Mesenteric fat pad (tissue), 1 donor: ENCODE results near the gene TM9SF3. TPM values are rescaled to one million over a fixed set of nuclear protein-coding genes. Genes with fewer than 3 reads are reported as not detected.
A peak's percentile ranks its signal among the peaks of the same experiment; 100 is the strongest.

ENCODE experiments used
- DNase-seq: peaks from one replicate; pipeline ENCODE4 v3.0.0-alpha.2; 2020; ENCODE audit warnings: low spot score
- total RNA-seq: library from RNA; stranded (reverse); fragmentation: NEBNext Ultra II Directional; extraction: Animal tissue kit (Norgen Biotek cat#: 25700); gene quantifications from one replicate; pipeline ENCODE4 v1.2.1, GENCODE V29; 2021
- donor health status: DM: yes; HTN: yes; CAD: no.

Gene TM9SF3
- total RNA-seq, 1 donor from 2014 or later, result 139 TPM

GRCh38 chr10:96511044-96511945 lies 75.5 kb downstream of the TM9SF3 start:
- peak; percentile 67 for DNase-seq

GRCh38 chr10:96509017-96509641 lies 77.7 kb downstream of the TM9SF3 start:
- DNase-seq, result no peak

- DNase-seq, result no peak
Measured at GRCh38 chr10:96507044-96507443, 79.8 kb downstream of the TM9SF3 start.

- no peak for DNase-seq
Measured at GRCh38 chr10:96505150-96506136, 81.4 kb downstream of the TM9SF3 start.

DNA sequence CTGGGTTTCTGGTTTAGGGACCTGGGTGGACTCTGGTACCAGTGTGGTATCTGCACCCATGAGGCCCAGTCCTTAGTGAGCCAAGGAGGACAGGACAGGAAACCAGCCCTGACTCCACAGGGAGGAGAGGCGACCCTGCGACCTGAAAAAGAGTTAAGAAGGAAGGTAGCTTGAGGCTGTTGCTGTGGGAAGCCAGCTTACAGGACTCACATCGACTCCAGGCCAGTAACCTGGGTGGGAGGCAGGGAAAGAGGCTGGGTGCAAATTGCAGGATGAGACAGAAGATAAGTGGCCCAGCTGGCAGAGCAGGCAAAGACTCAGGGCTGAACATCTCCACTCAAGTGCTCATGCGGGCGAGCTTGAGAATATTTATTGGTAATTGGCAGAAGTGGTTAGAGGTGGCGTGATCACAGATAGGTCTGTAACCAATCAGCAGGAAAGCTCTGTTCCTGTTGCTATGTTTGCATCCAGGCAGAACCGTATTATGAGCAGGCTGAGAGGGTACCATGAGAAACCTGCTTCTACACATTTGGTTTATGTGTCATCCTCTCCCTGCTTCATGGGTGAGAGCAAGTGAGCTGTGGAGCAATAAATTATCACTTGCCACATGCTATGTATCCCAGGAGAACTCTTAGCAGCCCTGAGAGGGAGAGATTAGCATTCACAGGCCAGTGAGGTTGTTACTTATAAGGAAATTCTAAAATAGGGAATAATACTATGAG lies 84.1 kb downstream of the TM9SF3 start:
- no peak for DNase-seq

DNA sequence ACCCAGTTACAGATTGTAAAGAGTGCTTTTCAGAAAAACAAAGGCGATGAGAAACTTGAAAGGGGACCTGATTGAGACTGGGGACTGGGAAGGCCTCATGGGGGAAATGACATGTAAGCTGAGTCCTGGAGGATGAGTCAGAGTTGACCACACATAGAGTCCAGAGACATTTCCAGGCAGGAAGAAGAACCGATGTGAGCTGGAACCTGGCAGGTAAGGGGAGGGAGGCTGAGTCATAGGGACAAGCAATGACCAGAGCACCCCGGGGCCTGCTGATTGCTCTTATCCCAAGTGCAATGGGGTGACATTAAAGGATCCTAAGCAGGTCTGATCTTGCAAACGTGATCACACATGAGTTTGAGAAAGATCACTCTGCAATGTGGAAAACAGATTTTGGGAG lies 84.8 kb downstream of the TM9SF3 start:
- DNase-seq, result peak; percentile 72

DNA sequence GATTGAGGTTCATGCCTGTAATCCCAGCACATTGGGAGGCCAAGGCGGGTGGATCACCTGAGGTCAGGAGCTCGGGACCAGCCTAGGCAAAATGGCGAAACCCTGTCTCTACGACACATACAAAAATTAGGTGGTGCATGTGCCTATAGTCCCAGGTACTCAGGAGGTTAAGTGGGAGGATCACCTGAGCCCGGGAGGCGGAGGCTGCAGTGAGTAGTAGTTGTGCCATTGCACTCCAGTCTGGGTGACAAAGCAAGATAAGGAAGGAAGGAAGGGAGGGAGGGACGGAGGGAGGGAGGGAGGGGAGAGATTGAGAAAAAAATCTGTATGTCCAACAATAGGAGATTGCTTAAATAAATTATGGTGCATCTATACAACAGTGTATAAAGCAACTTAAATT lies 86.3 kb downstream of the TM9SF3 start:
- DNase-seq, result peak; percentile 68

DNA sequence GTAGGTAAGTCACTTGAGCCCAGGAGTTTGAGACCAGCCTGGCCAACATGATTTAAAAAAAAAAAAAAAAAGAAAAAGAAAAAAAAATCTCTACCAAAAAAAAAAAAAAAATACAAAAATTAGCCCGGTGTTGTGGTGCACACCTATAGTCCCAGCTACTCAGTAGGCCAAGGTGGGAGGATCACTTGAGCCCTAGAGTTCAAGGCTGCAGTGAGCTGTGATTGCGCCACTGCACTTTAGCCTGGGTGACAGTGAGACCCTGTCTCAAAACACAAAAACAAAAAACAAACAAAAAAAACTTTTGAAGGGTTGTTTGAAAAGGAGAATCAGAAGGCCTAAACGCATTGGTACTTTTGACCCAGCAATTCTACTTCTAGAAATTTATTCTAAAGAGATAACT lies 86.8 kb downstream of the TM9SF3 start:
- no peak for DNase-seq

GRCh38 chr10:96497391-96497790 lies 89.4 kb downstream of the TM9SF3 start:
- peak; percentile 28 for DNase-seq

DNA sequence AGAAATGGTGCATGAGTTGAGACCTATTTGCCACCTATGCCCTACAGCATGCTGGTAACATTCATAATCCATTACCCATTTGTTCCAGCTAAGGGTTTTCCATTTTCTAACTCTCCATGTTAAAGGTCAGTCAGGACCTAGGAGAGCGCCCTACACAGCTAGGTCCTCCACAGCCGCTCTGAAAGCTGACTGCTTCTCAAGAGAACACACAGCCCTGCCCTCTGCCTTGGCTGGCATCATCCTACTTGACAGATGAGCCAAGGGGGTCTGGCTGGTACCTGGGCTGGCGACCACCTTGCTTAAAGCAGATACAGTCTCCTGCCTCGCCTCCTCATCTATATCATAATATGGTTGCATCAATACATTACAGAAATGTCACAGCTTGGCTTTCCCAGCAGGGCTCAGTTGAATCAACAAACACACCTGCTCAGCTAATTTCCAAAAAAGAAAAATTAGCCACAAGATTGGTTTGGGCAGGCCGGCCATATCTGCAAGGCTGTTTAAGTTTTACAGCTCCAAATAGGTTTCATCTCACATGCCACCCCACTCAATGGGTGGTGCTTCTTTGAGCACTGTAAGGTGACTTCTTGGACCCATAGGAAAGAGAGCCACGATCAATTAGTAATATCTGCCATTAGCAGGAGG lies 90.4 kb downstream of the TM9SF3 start:
- peak; percentile 20 for DNase-seq

- peak; percentile 16 for DNase-seq
Measured at GRCh38 chr10:96495544-96495943, 91.3 kb downstream of the TM9SF3 start.

- peak; percentile 20 for DNase-seq
Measured at GRCh38 chr10:96494694-96495093, 92.1 kb downstream of the TM9SF3 start.

DNA sequence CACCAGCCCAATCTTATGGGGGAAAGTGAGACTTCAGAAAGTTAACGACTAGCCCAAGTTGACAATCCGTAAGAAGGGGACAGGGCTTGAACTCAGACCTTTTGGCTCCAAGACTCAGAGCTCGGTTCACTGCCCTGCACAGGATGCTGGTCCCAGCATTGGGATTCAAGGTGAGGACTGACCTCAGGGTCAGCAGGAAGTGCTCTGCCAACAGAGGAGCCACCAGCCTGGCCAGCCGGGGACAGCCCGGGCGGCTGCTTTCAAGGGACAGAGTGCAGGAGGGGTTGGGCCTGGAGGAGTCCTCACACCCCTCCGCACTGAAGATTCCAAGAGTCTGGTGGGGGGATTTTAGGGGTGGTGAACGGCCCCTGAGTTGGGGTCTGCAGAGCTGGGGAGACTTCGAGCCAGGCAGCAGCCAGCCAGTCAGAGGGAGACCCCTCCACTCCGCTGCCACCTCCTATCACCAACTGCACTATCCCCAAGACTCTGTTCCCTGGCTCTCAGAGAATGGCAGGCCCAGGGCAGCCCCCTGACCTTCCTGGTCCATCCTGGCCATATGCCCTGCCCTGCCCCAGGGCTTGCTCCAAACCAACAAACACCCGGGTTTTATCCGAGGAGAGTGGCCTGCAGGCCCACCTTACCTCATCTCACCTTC lies 92.8 kb downstream of the TM9SF3 start:
- peak; percentile 80 for DNase-seq

DNA sequence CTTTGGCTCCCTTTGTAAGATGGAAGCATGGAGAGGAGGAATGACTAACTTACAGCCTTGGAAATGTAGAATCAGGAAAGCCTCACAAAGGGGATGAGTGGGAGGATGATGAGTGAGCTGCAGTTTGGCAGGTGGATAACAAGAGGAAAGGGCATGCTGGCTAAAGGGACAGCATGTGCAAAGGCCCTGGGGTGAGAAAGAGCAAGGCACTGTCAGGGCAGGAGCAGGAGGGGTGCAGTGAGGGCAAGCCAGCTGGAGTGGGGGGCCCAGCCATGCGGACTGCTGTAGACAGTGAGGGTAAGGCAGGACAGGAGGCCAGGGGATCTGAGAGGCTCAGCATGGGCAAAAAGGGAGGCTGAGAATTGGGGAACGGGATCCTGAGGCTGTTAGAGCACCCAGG lies 93.6 kb downstream of the TM9SF3 start:
- no peak for DNase-seq

- peak; percentile 16 for DNase-seq
Measured at GRCh38 chr10:96491303-96491702, 95.5 kb downstream of the TM9SF3 start.

- DNase-seq, result peak; percentile 71
Measured at GRCh38 chr10:96488161-96488935, 98.5 kb downstream of the TM9SF3 start.

DNA sequence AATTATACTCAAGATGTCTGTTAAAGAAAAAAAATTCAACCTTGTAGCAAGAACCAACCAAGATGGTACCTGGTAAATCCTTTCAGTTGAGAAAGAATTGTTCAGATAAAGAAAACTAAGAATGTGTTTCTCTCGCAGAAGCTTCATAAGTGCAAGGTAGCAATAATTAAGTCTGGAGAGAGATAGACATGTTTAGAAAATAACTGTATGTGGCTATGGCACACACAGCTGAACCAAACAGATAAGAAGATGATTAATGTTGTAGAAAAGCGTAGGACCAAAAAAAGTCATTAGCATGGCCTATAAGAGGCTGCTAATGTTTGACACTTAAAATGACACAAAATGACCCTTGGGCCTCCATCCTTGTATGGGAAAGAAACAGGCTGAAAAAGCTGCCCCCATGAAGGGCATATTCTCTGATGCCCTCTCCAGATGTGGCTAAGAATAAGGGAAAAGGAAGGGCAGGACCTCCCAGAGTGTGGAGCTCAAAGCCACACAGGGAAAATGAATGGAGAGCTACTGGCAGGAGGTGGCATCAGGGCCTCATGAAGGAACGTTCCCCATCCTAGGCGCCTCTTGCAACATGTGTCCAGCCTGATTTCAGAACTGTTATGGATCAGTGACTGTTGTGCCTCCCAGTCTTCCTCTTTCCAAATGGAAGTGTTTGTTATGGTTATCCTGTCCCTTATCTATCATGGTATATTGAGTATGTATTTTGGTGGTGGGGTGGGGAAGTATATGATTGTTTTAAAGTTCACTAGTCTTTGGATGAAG lies 103.8 kb downstream of the TM9SF3 start:
- DNase-seq, result peak; percentile 24

- DNase-seq, result peak; percentile 60
Measured at GRCh38 chr10:96478355-96478754, 108.5 kb downstream of the TM9SF3 start.
